HCT116 (cell line): ENCODE measurements around the gene RXRA. TPM values are rescaled to one million over a fixed set of nuclear protein-coding genes. Genes with fewer than 3 reads are reported as not detected.

Source experiments
- ATAC-seq: fragments of 200-7000 bp; cut with Tn5 transposase; 2 replicates; pipeline ENCODE4 v1.9.1; 2020; ENCODE audit warnings: mild to moderate bottlenecking, moderate library complexity
- BruUV-seq: library from RNA; stranded (reverse); fragments of 400-500 nt; replicated peaks from 2 replicates; lab custom pipeline; 2021; lab: Mats Ljungman, UMichigan
- CTCF ChIA-PET: fragments of 300-600 bp; sonication (Branson Sonifier 250); formaldehyde crosslinking; loops from one replicate; lab custom pipeline; 2021; ENCODE audit warnings: antibody characterized with exemption; lab: Charles Lee
- POLR2A ChIA-PET: fragments of 300-600, 350-600 bp; sonication (Branson Sonifier 250); formaldehyde crosslinking; loops from one replicate; lab custom pipeline; 2021; ENCODE audit warnings: antibody characterized with exemption; lab: Charles Lee
- RAD21 ChIA-PET, 2 experiments: fragments of 300-600 bp; sonication (Branson Sonifier 250); formaldehyde crosslinking; loops; one replicate each; lab custom pipeline; 2023; ENCODE audit warnings: low total read pairs in 2 of 2; ENCODE audit not compliant: uncharacterized antibody in 2 of 2, unreplicated experiment in 2 of 2, low non-redundant PET in 1 of 2; lab: Charles Lee
- DNase-seq: peaks from one replicate; pipeline ENCODE4 v3.0.0-alpha.2; 2010; ENCODE audit warnings: low read depth, low spot score
- H2AFZ ChIP-seq: fragments of 200-600 bp; shearing (Covaris generic), sonication (generic); 2 replicates; pipeline ENCODE4 v1.6.1; 2017; ENCODE audit warnings: low read depth, mixed run types, mixed read lengths, antibody characterized with exemption, low read length; ENCODE audit not compliant: poor library complexity, severe bottlenecking
- H3K27ac ChIP-seq: 2 replicates; pipeline ENCODE4 v1.5.1; 2012; ENCODE audit warnings: low read depth, low read length
- H3K27me3 ChIP-seq: fragments of 200-600 bp; sonication (generic); 2 replicates; pipeline ENCODE4 v1.6.1; 2016; ENCODE audit warnings: mixed run types, low read length, mixed read lengths; ENCODE audit not compliant: insufficient read depth
- H3K36me3 ChIP-seq, 2 experiments: fragments of 200-500 bp in 1 of 2; fragments of 200-600 bp in 1 of 2; sonication (Bioruptor generic) in 1 of 2; sonication (generic) in 1 of 2; 2 replicates each; pipeline versions ENCODE4 v1.5.1 to v1.6.1; 2014 to 2016; ENCODE audit warnings: low read length in 2 of 2, inconsistent platforms in 1 of 2, mixed read lengths in 1 of 2, mixed run types in 1 of 2; ENCODE audit not compliant: insufficient read depth in 2 of 2, control insufficient read depth in 1 of 2
- H3K4me1 ChIP-seq, 2 experiments: fragments of 200-600 bp in 1 of 2; sonication (generic) in 1 of 2; 2 replicates each; pipeline versions ENCODE4 v1.5.1 to v1.6.1; 2012 to 2017; ENCODE audit warnings: low read length in 2 of 2, inconsistent platforms in 1 of 2, mild to moderate bottlenecking in 1 of 2, mixed read lengths in 1 of 2, mixed run types in 1 of 2, moderate library complexity in 1 of 2; ENCODE audit not compliant: insufficient read depth in 2 of 2, control insufficient read depth in 1 of 2
- H3K4me2 ChIP-seq: fragments of 200-600 bp; sonication (generic); 2 replicates; pipeline ENCODE4 v1.6.1; 2017; ENCODE audit warnings: mixed run types, low read length, mixed read lengths
- H3K4me3 ChIP-seq, 2 experiments: fragments of 200-600 bp in 1 of 2; sonication (generic) in 1 of 2; replicated peaks in 1 of 2; 2 replicates each; pipeline ENCODE4 v1.5.1; 2011 to 2016; ENCODE audit warnings: low read length in 2 of 2, control low read depth in 1 of 2, low read depth in 1 of 2, mild to moderate bottlenecking in 1 of 2, mixed read lengths in 1 of 2, mixed run types in 1 of 2
- H3K79me2 ChIP-seq: fragments of 200-600 bp; sonication (generic); 2 replicates; pipeline ENCODE4 v1.6.1; 2017; ENCODE audit warnings: mild to moderate bottlenecking, mixed run types, low read length, moderate library complexity, mixed read lengths; ENCODE audit not compliant: insufficient read depth
- H3K9ac ChIP-seq: fragments of 200-600 bp; sonication (generic); 2 replicates; pipeline ENCODE4 v1.6.1; 2016; ENCODE audit warnings: low read length, mixed read lengths
- H3K9me2 ChIP-seq: fragments of 200-600 bp; sonication (generic), shearing (Covaris generic); 2 replicates; pipeline ENCODE4 v1.6.1; 2017; ENCODE audit warnings: mixed run types, mild to moderate bottlenecking, moderate library complexity; ENCODE audit not compliant: insufficient read depth
- H3K9me3 ChIP-seq, 2 experiments: fragments of 200-500 bp in 1 of 2; fragments of 200-600 bp in 1 of 2; sonication (Bioruptor generic) in 1 of 2; sonication (generic) in 1 of 2; 2 replicates each; pipeline ENCODE4 v1.6.1; 2014 to 2017; ENCODE audit warnings: low read length in 2 of 2, mixed read lengths in 2 of 2, inconsistent platforms in 1 of 2, low read depth in 1 of 2, mild to moderate bottlenecking in 1 of 2, mixed run types in 1 of 2, moderate library complexity in 1 of 2; ENCODE audit not compliant: control insufficient read depth in 1 of 2, insufficient read depth in 1 of 2
- H4K20me1 ChIP-seq: fragments of 200-600 bp; sonication (generic), shearing (Covaris generic); 2 replicates; pipeline ENCODE4 v1.6.1; 2017; ENCODE audit warnings: mixed run types, mild to moderate bottlenecking, moderate library complexity; ENCODE audit not compliant: insufficient read depth
- ATF3 ChIP-seq: IDR thresholded peaks from 2 replicates; pipeline ENCODE4 v1.6.1; 2012
- CBX3 ChIP-seq: IDR thresholded peaks from 2 replicates; pipeline ENCODE4 v1.6.1; 2012; ENCODE audit warnings: low read depth
- CEBPB ChIP-seq: IDR thresholded peaks from 2 replicates; pipeline ENCODE4 v1.6.1; 2012; ENCODE audit warnings: low read depth
- CTCF ChIP-seq, 3 experiments: fragments of 200-600 bp in 1 of 3; sonication (generic) in 1 of 3; IDR thresholded peaks in 2 of 3; conservative IDR thresholded peaks in 1 of 3; 2 replicates each; pipeline ENCODE4 v1.5.1; 2012 to 2017; ENCODE audit warnings: low read depth in 2 of 3, low read length in 2 of 3, antibody characterized with exemption in 1 of 3, borderline replicate concordance in 1 of 3, control low read depth in 1 of 3, mild to moderate bottlenecking in 1 of 3, mixed read lengths in 1 of 3, mixed run types in 1 of 3, moderate library complexity in 1 of 3; ENCODE audit not compliant: insufficient read depth in 1 of 3
- EGR1 ChIP-seq: IDR thresholded peaks from 2 replicates; pipeline ENCODE4 v1.6.1; 2012; ENCODE audit warnings: low read depth
- EZH2 ChIP-seq: fragments of 200-600 bp; sonication (generic); IDR thresholded peaks from 2 replicates; pipeline ENCODE4 v1.6.1; 2017; ENCODE audit warnings: antibody characterized with exemption, mixed run types
- EZH2phosphoT487 ChIP-seq: fragments of 200-600 bp; IDR thresholded peaks from 2 replicates; pipeline ENCODE4 v1.6.1; 2018; ENCODE audit warnings: antibody characterized with exemption, borderline replicate concordance
- FOSL1 ChIP-seq: IDR thresholded peaks from 2 replicates; pipeline ENCODE4 v1.6.1; 2012; ENCODE audit warnings: low read depth
- JUND ChIP-seq: IDR thresholded peaks from 2 replicates; pipeline ENCODE4 v1.6.1; 2012
- MAX ChIP-seq: IDR thresholded peaks from 2 replicates; pipeline ENCODE4 v1.6.1; 2012
- POLR2A ChIP-seq: IDR thresholded peaks from 2 replicates; pipeline ENCODE4 v1.7.0; 2011; ENCODE audit warnings: borderline replicate concordance; ENCODE audit not compliant: insufficient read depth, insufficient read length; ENCODE audit errors: extremely low read depth
- POLR2AphosphoS5 ChIP-seq: IDR thresholded peaks from 2 replicates; pipeline ENCODE4 v1.6.1; 2011; ENCODE audit warnings: mild to moderate bottlenecking, low read depth, low read length, moderate library complexity
- RAD21 ChIP-seq: IDR thresholded peaks from 2 replicates; pipeline ENCODE4 v1.6.1; 2012; ENCODE audit warnings: low read depth, mild to moderate bottlenecking
- SIN3A ChIP-seq: IDR thresholded peaks from 2 replicates; pipeline ENCODE4 v1.6.1; 2012; ENCODE audit warnings: low read depth
- SP1 ChIP-seq: IDR thresholded peaks from 2 replicates; pipeline ENCODE4 v1.6.1; 2012; ENCODE audit warnings: low read depth
- SRF ChIP-seq: IDR thresholded peaks from 2 replicates; pipeline ENCODE4 v1.6.1; 2012; ENCODE audit warnings: low read depth
- ZBTB33 ChIP-seq: IDR thresholded peaks from 2 replicates; pipeline ENCODE4 v1.6.1; 2011; ENCODE audit warnings: mild to moderate bottlenecking, low read length, moderate library complexity; ENCODE audit not compliant: insufficient replicate concordance; ENCODE audit errors: extremely low read depth
- ZFX ChIP-seq: fragments of 450-650 bp; IDR thresholded peaks from 2 replicates; pipeline ENCODE4 v1.6.1; 2017
- ZNF274 ChIP-seq: fragments of 200-500 bp; sonication (Bioruptor generic); IDR thresholded peaks from 2 replicates; pipeline ENCODE4 v1.6.1; 2014; ENCODE audit warnings: mild to moderate bottlenecking, low read depth, low read length, inconsistent platforms
- intact Hi-C: fragments of 100-400 bp; cut with micrococcal nuclease; formaldehyde crosslinking; loops from 2 replicates; pipeline ENCODE4 v1.10.0; 2022
- total RNA-seq: library from RNA; stranded (reverse); gene quantifications from one replicate; pipeline ENCODE4 v1.2.1, GENCODE V29; 2021; ENCODE audit not compliant: unreplicated experiment

RXRA gene
- total RNA-seq, 1 experiment from 2014 or later = 43.9 TPM

GRCh38 chr9:134352247-134352933 lies 26.1 kb downstream of the RXRA start (continued):
- TF ChIP-seq MAX (no peak), POLR2AphosphoS5 (no peak), ZNF274 (no peak), CEBPB (no peak), CBX3 (no peak), CTCF (IDR thresholded peaks at IDR 0.05 in 2 of 3, conservative IDR thresholded peaks at IDR 0.05 in 1 of 3; ENCODE audit: borderline replicate concordance in 1 of 3, insufficient read depth in 1 of 3, low read depth in 2 of 3, low read length in 2 of 3) (no peak), ATF3 (no peak), SIN3A (no peak)
- TF ChIP-seq, all 23 proteins: peak for 0

- ATAC-seq (no peak), DNase-seq (no peak)
- H3K79me2 ChIP-seq = peaks cover 56% of the 10 kb centered on the region; the same call in 1 of the 2 replicates
- H3K9ac ChIP-seq = no peak overlapping the region
- no peak for TF ChIP-seq EZH2phosphoT487
- no peak for TF ChIP-seq CEBPB
- no peak for TF ChIP-seq ZFX
- TF ChIP-seq FOSL1 = no peak
- TF ChIP-seq POLR2AphosphoS5 = no peak
- no peak for TF ChIP-seq EGR1
- TF ChIP-seq SP1 = no peak
- no peak for TF ChIP-seq ZBTB33
- TF ChIP-seq EZH2 = no peak
- no peak for TF ChIP-seq JUND
- TF ChIP-seq POLR2A = no peak
- no peak for TF ChIP-seq RAD21
- TF ChIP-seq SRF = no peak
- no peak overlapping the region for H3K27ac ChIP-seq
- ChIA-PET POLR2A (no interaction called here), CTCF (no interaction called here), RAD21 (no interaction called here)
- H3K4me1 ChIP-seq = peaks cover 21 to 25% of the 10 kb centered on the region in 2 experiments; a peak in 2 of 4 replicates
- no peaks in the 10 kb centered on the region for H4K20me1 ChIP-seq
- no peaks in the 10 kb centered on the region for H3K27me3 ChIP-seq
- H3K36me3 ChIP-seq = no peaks in the 10 kb centered on the region
- no peaks in the 10 kb centered on the region for H3K9me2 ChIP-seq
- no peaks in the 10 kb centered on the region for H3K9me3 ChIP-seq
- intact Hi-C loops = no loop called here
- BruUV-seq = no TSS peak
- no peak overlapping the region for H2AFZ ChIP-seq
- H3K4me2 ChIP-seq = no peak overlapping the region
- no peak overlapping the region for H3K4me3 ChIP-seq
Measured at GRCh38 chr9:134353539-134353938, 27.3 kb downstream of the RXRA start.
